SK-N-SH (cell line): ENCODE measurements around the gene CDKN2D.

Source experiments
- CTCF ChIP-seq: fragments of 200-600 bp; sonication (generic); IDR thresholded peaks from 2 replicates; pipeline ENCODE4 v1.6.1; 2017; ENCODE audit warnings: antibody characterized with exemption, mild to moderate bottlenecking, moderate library complexity
- EP300 ChIP-seq, 2 experiments: IDR thresholded peaks; 2 replicates each; pipeline versions ENCODE4 v1.4.0 to v1.6.1; 2012; ENCODE audit warnings: borderline replicate concordance in 1 of 2, low read depth in 1 of 2, low read length in 1 of 2
- EZH2phosphoT487 ChIP-seq: fragments of 200-600 bp; sonication (generic); IDR thresholded peaks from 2 replicates; pipeline ENCODE4 v1.6.1; 2017; ENCODE audit warnings: low read depth, mixed run types, mild to moderate bottlenecking, antibody characterized with exemption, moderate library complexity, borderline replicate concordance
- FOSL2 ChIP-seq: IDR thresholded peaks from 2 replicates; pipeline ENCODE4 v1.4.0; 2012; ENCODE audit warnings: low read depth, mild to moderate bottlenecking, moderate library complexity, borderline replicate concordance
- FOXM1 ChIP-seq: IDR thresholded peaks from 2 replicates; pipeline ENCODE4 v1.4.0; 2012; ENCODE audit warnings: low read depth, mild to moderate bottlenecking
- GATA2 ChIP-seq: sonication (generic); formaldehyde crosslinking; IDR thresholded peaks from 2 replicates; pipeline ENCODE4 v1.5.0; 2020; ENCODE audit warnings: mild to moderate bottlenecking, missing genetic modification reagents
- MAX ChIP-seq: IDR thresholded peaks from 2 replicates; pipeline ENCODE4 v1.4.0; 2012; ENCODE audit warnings: low read depth
- POLR2AphosphoS5 ChIP-seq: IDR thresholded peaks from 2 replicates; pipeline ENCODE4 v1.6.1; 2012; ENCODE audit warnings: low read depth, low read length
- RCOR1 ChIP-seq: fragments of 150-350 bp; IDR thresholded peaks from 2 replicates; pipeline ENCODE4 v1.6.1; 2017; ENCODE audit warnings: antibody characterized with exemption, low read length
- RFX5 ChIP-seq: IDR thresholded peaks from 2 replicates; pipeline ENCODE4 v1.6.1; 2012; ENCODE audit warnings: mild to moderate bottlenecking, improper control_type of control experiment, low read length
- SMC3 ChIP-seq: IDR thresholded peaks from 2 replicates; pipeline ENCODE4 v1.6.1; 2012; ENCODE audit warnings: low read depth, low read length, improper control_type of control experiment
- USF2 ChIP-seq: fragments of 150-350 bp; IDR thresholded peaks from 2 replicates; pipeline ENCODE4 v1.6.1; 2017; ENCODE audit warnings: antibody characterized with exemption, low read length, low read depth, borderline replicate concordance

GRCh38 chr19:10521461-10522171 is 47.2 kb downstream of the CDKN2D start:
- TF ChIP-seq CTCF = no peak
- no peak for TF ChIP-seq RFX5
- no peak for TF ChIP-seq GATA2 (CRISPR knock-in tag)
- TF ChIP-seq FOSL2 = no peak
- no peak for TF ChIP-seq FOXM1
- no peak for TF ChIP-seq POLR2AphosphoS5
- TF ChIP-seq USF2 = no peak
- TF ChIP-seq MAX = no peak
- TF ChIP-seq SMC3 = no peak
- no peak for TF ChIP-seq RCOR1
- no peak for TF ChIP-seq EZH2phosphoT487
- TF ChIP-seq EP300 (IDR thresholded peaks at IDR 0.05; ENCODE audit: borderline replicate concordance in 1 of 2, low read depth in 1 of 2, low read length in 1 of 2) = no peak
